Lower lobe of right lung (tissue), 2 donors: ENCODE measurements around the gene SLC6A13. TPM values are rescaled to one million over a fixed set of nuclear protein-coding genes. Genes with fewer than 3 reads are reported as not detected.

Experiments used
- ATAC-seq, 2 donors: fragments of 200-7000 bp; cut with Tn5 transposase; one replicate each; pipeline ENCODE4 v1.9.1; 2020 to 2022; ENCODE audit warnings: mild to moderate bottlenecking in 2 of 2, moderate library complexity in 2 of 2
- DNase-seq: peaks from one replicate; pipeline ENCODE4 v3.0.0-alpha.2; 2020
- H3K27ac ChIP-seq: fragments of 200-600 bp; one replicate; pipeline ENCODE4 v1.8.0; 2022
- H3K27me3 ChIP-seq: fragments of 200-600 bp; one replicate; pipeline ENCODE4 v1.8.0; 2022; ENCODE audit warnings: low read depth
- H3K36me3 ChIP-seq: fragments of 200-600 bp; one replicate; pipeline ENCODE4 v1.8.0; 2022; ENCODE audit warnings: mild to moderate bottlenecking
- H3K4me1 ChIP-seq: fragments of 200-600 bp; one replicate; pipeline ENCODE4 v1.8.0; 2022
- H3K4me3 ChIP-seq: fragments of 200-600 bp; one replicate; pipeline ENCODE4 v1.8.0; 2022; ENCODE audit warnings: mild to moderate bottlenecking
- H3K9me3 ChIP-seq: fragments of 200-600 bp; one replicate; pipeline ENCODE4 v1.8.0; 2022
- CTCF ChIP-seq: fragments of 200-600 bp; IDR thresholded peaks from one replicate; pipeline ENCODE4 v1.8.0; 2022; ENCODE audit warnings: antibody characterized with exemption, mild to moderate bottlenecking
- intact Hi-C: fragments of 100-400 bp; cut with DNase I; formaldehyde crosslinking; loops from one replicate; pipeline ENCODE4 v1.11.0; 2022
- total RNA-seq: library from RNA; stranded (reverse); fragmentation: NEBNext Ultra II Directional; extraction: Animal tissue kit (Norgen Biotek cat#: 25700); gene quantifications from one replicate; pipeline ENCODE4 v1.2.1, GENCODE V29; 2021
- donor health status: DM: no; HTN: yes; CAD: no; lungs with severe emphysema.

The SLC6A13 gene
- total RNA-seq, 1 donor from 2014 or later: 5.0 TPM

DNA sequence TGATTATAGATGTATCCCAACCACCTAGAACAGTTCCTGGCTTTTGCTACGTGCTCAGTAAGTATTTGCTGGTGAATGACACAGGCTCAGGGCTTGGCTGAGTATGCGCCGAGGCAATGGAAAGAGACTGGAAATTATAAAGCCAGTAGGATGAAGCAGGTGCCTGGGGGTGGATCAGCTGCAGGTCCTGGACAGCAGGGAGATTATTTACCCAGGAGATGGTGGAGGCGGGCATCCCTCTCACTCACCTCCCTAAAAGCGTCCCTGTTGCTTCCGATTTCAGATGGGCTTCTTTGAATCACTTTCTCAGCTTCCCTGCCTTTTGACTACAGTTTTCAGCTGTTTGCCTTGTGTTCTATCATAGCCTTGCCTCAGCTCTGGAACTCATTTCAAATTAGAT, 6.4 kb downstream of the SLC6A13 start:
- intact Hi-C loops: no loop called here
- Histone ChIP-seq H3K27ac (no peak overlapping the region), H3K4me1 (no peaks in the 10 kb centered on the region), H3K36me3 (no peaks in the 10 kb centered on the region), H3K4me3 (no peak overlapping the region), H3K9me3 (no peaks in the 10 kb centered on the region), H3K27me3 (peaks cover 19% of the 10 kb centered on the region)
- ATAC-seq: no peak
- no peak for DNase-seq
- no peak for TF ChIP-seq CTCF

GRCh38 chr12:254912-255311, 7.7 kb downstream of the SLC6A13 start:
- Histone ChIP-seq H3K27ac (no peak overlapping the region), H3K27me3 (peaks cover 18% of the 10 kb centered on the region), H3K36me3 (no peaks in the 10 kb centered on the region), H3K4me3 (no peak overlapping the region), H3K4me1 (no peaks in the 10 kb centered on the region), H3K9me3 (no peaks in the 10 kb centered on the region)
- no peak for DNase-seq
- intact Hi-C loops: no loop called here
- ATAC-seq: no peak
- TF ChIP-seq CTCF: no peak

- H3K4me1 ChIP-seq: no peaks in the 10 kb centered on the region
- no peak overlapping the region for H3K27ac ChIP-seq
- no peak for TF ChIP-seq CTCF
- H3K36me3 ChIP-seq: no peaks in the 10 kb centered on the region
- no peak for DNase-seq
- intact Hi-C loops: no loop called here
- no peaks in the 10 kb centered on the region for H3K9me3 ChIP-seq
- no peak for ATAC-seq
- peaks cover 12% of the 10 kb centered on the region for H3K27me3 ChIP-seq
- H3K4me3 ChIP-seq: no peak overlapping the region
Observed at GRCh38 chr12:254039-254438, 8.6 kb downstream of the SLC6A13 start.

DNA sequence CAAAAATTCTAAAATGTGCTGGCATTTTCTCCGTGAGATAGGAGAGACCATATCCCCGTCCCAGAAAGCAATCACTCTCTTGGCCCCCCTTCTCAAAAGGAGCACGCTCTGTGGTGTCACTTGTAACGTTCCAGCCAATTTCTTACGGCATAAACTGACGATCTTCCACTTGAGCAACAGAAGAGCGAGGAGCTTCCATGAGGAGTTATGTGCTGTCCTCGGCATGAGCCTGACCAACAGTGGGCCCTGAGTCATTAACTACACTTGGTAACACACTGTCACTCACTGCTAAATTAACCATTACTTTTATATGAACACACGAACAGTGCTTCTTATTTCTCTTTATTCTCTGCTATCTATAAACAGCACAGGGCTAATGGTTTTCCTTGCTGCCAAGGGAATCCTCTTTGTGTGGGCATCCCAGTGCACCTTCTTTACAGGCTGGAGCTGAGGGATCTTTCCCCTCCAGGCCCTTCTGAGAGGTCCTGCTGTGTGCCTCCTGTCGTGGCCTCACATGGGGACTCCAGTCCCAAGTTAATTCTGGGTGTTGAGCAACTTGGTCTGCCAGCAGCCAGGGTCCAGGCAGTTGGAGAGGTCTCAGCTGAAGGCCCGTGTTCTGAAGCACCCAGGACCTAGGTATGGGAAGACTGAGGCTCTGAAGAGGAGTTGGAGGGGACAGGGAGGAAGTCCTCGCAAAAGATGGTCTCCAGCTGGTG, 9.4 kb downstream of the SLC6A13 start:
- ATAC-seq: peak in 1 of 2 donors; percentile 25
- H3K27ac ChIP-seq: no peak overlapping the region
- H3K4me1 ChIP-seq: no peaks in the 10 kb centered on the region
- H3K27me3 ChIP-seq: peaks cover 8% of the 10 kb centered on the region
- no peak for DNase-seq
- no peaks in the 10 kb centered on the region for H3K36me3 ChIP-seq
- no peaks in the 10 kb centered on the region for H3K9me3 ChIP-seq
- no peak for TF ChIP-seq CTCF
- intact Hi-C loops: no loop called here
- H3K4me3 ChIP-seq: no peak overlapping the region

DNA sequence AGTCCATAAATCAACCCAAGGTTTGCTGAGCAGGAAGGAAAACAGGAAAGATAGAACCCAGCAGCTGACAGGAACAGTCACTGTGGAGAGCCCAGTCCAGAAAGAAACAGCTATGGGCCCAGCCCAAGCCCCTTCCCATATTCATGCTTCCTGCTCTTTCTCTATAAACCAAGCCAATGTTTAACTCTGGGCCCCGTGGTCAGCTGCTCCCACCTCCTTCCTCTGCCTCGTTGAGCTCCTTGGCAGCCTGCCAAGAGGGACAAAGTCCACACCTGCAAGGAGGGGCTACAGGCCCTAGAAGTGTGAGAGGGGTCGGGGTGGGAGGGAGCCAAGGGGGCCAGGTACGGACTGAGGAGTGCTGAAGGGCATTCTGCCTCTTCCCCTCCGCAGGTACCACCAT, 10.0 kb downstream of the SLC6A13 start:
- no peak for DNase-seq
- H3K4me1 ChIP-seq: no peaks in the 10 kb centered on the region
- TF ChIP-seq CTCF: no peak

More for the DNA sequence above, 10.0 kb downstream of the SLC6A13 start:
- no peaks in the 10 kb centered on the region for H3K9me3 ChIP-seq
- H3K4me3 ChIP-seq: no peak overlapping the region
- peaks cover 5% of the 10 kb centered on the region for H3K27me3 ChIP-seq
- no peak overlapping the region for H3K27ac ChIP-seq
- H3K36me3 ChIP-seq: no peaks in the 10 kb centered on the region
- peak in 1 of 2 donors; percentile 15 for ATAC-seq
- intact Hi-C loops: no loop called here
